OCI-M2 (cell line): Measurements from ENCODE around the gene ANKS1B.

Experiments used
- DNase-seq: peaks from one replicate; lab custom pipeline; 2025; ENCODE audit not compliant: unreplicated experiment; lab: John Stamatoyannopoulos, UW

The ANKS1B gene

GRCh38 chr12:98701166-98701565 lies 1283.6 kb downstream of the ANKS1B start:
- no peak for DNase-seq

GRCh38 chr12:98699586-98699985 lies 1285.2 kb downstream of the ANKS1B start:
- no peak for DNase-seq

GRCh38 chr12:98698603-98699463 lies 1285.9 kb downstream of the ANKS1B start:
- DNase-seq: no peak

- DNase-seq: no peak
These were observed 1287.5 kb downstream of the ANKS1B start for GRCh38 chr12:98697209-98697608.

GRCh38 chr12:98696036-98696646 lies 1288.6 kb downstream of the ANKS1B start:
- DNase-seq: no peak

GRCh38 chr12:98691351-98691750 lies 1293.4 kb downstream of the ANKS1B start:
- no peak for DNase-seq

- no peak for DNase-seq
These were observed 1298.1 kb downstream of the ANKS1B start for GRCh38 chr12:98686603-98687002.
